Ovary (tissue), 9 donors: ENCODE results near the gene ZNF567. TPM values are rescaled to one million over a fixed set of nuclear protein-coding genes. Genes with fewer than 3 reads are reported as not detected.
"Not testable (repeated sequence)": the region's sequence is repeated elsewhere in the genome, so short reads cannot be mapped to it uniquely, and the experiment has no call there.

ENCODE experiments used
- DNase-seq, 5 donors: peaks; one replicate each; pipeline ENCODE4 v3.0.0-alpha.2; 2019 to 2020
- H3K27ac ChIP-seq, 2 donors: fragments of 200-600 bp; one replicate each; pipeline versions ENCODE4 v1.5.1 to v1.8.0; 2019 to 2022
- H3K27me3 ChIP-seq: fragments of 200-600 bp; one replicate; pipeline ENCODE4 v1.8.0; 2022
- H3K36me3 ChIP-seq: fragments of 200-600 bp; sonication (generic); one replicate; pipeline ENCODE4 v1.5.1; 2019
- H3K4me1 ChIP-seq: one replicate; pipeline ENCODE4 v1.8.1; 2013; ENCODE audit warnings: mild to moderate bottlenecking, moderate library complexity; ENCODE audit not compliant: insufficient read depth
- H3K4me3 ChIP-seq: fragments of 200-600 bp; sonication (generic); one replicate; pipeline ENCODE4 v1.5.1; 2017
- H3K9me3 ChIP-seq, 2 donors: fragments of 200-600 bp in 1 of 2; sonication (generic) in 1 of 2; one replicate each; pipeline versions ENCODE4 v1.5.1 to v1.8.1; 2013 to 2019; ENCODE audit warnings: mild to moderate bottlenecking in 1 of 2, moderate library complexity in 1 of 2
- CTCF ChIP-seq, 3 donors: fragments of 450-650 bp in 2 of 3; fragments of 200-600 bp in 1 of 3; IDR thresholded peaks; one replicate each; pipeline versions ENCODE4 v1.5.1 to v1.8.0; 2016 to 2022; ENCODE audit warnings: antibody characterized with exemption in 3 of 3, mild to moderate bottlenecking in 1 of 3
- EP300 ChIP-seq: sonication (generic); formaldehyde crosslinking; IDR thresholded peaks from one replicate; pipeline ENCODE4 v1.6.1; 2017; ENCODE audit warnings: antibody characterized with exemption
- POLR2A ChIP-seq: fragments of 450-650 bp; IDR thresholded peaks from one replicate; pipeline ENCODE4 v1.6.1; 2017; ENCODE audit warnings: antibody characterized with exemption, mild to moderate bottlenecking, moderate library complexity
- WGBS, 3 donors: extraction: QIAGEN DNeasy Blood & Tissue Kit in 1 of 3; methylation state at CpG; one replicate each; pipeline versions ENCODE4 v1.1.5 to v1.1.7; 2013 to 2017; 5-methylcytosine and 5-hydroxymethylcytosine counted together
- intact Hi-C, 4 donors: fragments of 100-400 bp; cut with DNase I; formaldehyde crosslinking; loops; one replicate each; pipeline versions ENCODE4 v1.11.0 to v1.15.1; 2022 to 2023
- polyA plus RNA-seq, 2 donors: library from polyadenylated mRNA; stranded (reverse); fragments of 200-250 nt in 1 of 2; fragments of 350-450 nt in 1 of 2; fragmentation: Illumina TruSeq in 1 of 2; extraction: RNeasy Lipid Tissue Mini Kit (QIAGEN cat#74804) in 1 of 2; gene quantifications; one replicate each; pipeline ENCODE4 v1.2.3, GENCODE V29; 2013 to 2014
- total RNA-seq, 7 donors: library from RNA; depleted of rRNA in 2 of 7; stranded (reverse); fragments of >200 nt in 2 of 7; fragmentation: NEBNext Ultra II Directional in 3 of 7; extraction: Animal tissue kit (Norgen Biotek cat#: 25700) in 3 of 7; gene quantifications; one replicate each; pipeline versions ENCODE4 v1.1.0 to v1.2.4, GENCODE V29; 2016 to 2023
- donor health status: DM: no; HTN: no; CAD: no; lungs with moderate emphysema.
- donor health status: DM: no; HTN: no; CAD: no.
- donor health status: Bipolar disorder and iron deficiency.
- donor health status: DM: yes; HTN: yes; CAD: no.
- donor health status: DM: no; HTN: no; CAD: no.
- donor health status: DM: yes; HTN: yes; CAD: no.

The ZNF567 gene
- total and polyA plus RNA-seq, 9 donors: 4.3 to 12.6 (median 8.4) TPM

GRCh38 chr19:36748431-36749275 lies 61.2 kb downstream of the ZNF567 start:
- no peak for TF ChIP-seq POLR2A
- no peak for TF ChIP-seq EP300
- TF ChIP-seq CTCF (IDR thresholded peaks at IDR 0.05): no peak
- peaks cover 2% of the 10 kb centered on the region for H3K36me3 ChIP-seq
- DNase-seq: no peak
- 97 to 98% (median 97%) methylated on average over 10 of the region's 10 CpGs for WGBS, 3 donors
- no peak overlapping the region for H3K4me3 ChIP-seq
- intact Hi-C loops: no loop called here
- H3K27ac ChIP-seq: no peak overlapping the region
- peaks cover 14 to 77% of the 10 kb centered on the region in 2 donors for H3K9me3 ChIP-seq
- no peaks in the 10 kb centered on the region for H3K4me1 ChIP-seq
- H3K27me3 ChIP-seq: no peaks in the 10 kb centered on the region

- intact Hi-C loops, H3K27ac ChIP-seq, H3K4me3 ChIP-seq, H3K36me3 ChIP-seq, H3K4me1 ChIP-seq, DNase-seq, H3K27me3 ChIP-seq: not testable (repeated sequence)
- H3K9me3 ChIP-seq: peaks cover 19 to 75% of the 10 kb centered on the region in 2 donors
- 94 to 99% (median 97%) methylated on average over 8 of the region's 8 CpGs for WGBS, 3 donors
Measured at GRCh38 chr19:36749613-36750012, 62.2 kb downstream of the ZNF567 start.

GRCh38 chr19:36750066-36750691 lies 62.8 kb downstream of the ZNF567 start:
- DNase-seq: no peak
- Histone ChIP-seq H3K36me3 (peaks cover 2% of the 10 kb centered on the region), H3K4me3 (no peak overlapping the region), H3K4me1 (no peaks in the 10 kb centered on the region), H3K9me3 (peaks cover 19 to 77% of the 10 kb centered on the region in 2 donors), H3K27ac (no peak overlapping the region), H3K27me3 (no peaks in the 10 kb centered on the region)
- 97 to 99% (median 98%) methylated on average over 4 of the region's 4 CpGs for WGBS, 3 donors
- TF ChIP-seq POLR2A (no peak), CTCF (IDR thresholded peaks at IDR 0.05) (no peak), EP300 (no peak)
- intact Hi-C loops: no loop called here

Other genes with a start within 250 kb of the ZNF567 start
- 10 to 100 TPM in 6 of 7 donors, 1 to 10 TPM in 1; 8.6 to 22.0 (median 16.4) TPM for gene ZNF566, start 198.1 kb upstream of the ZNF567 start, total RNA-seq
- 1 to 10 TPM; 6.1 to 9.3 TPM for gene ZNF566, start 198.1 kb upstream of the ZNF567 start, polyA plus RNA-seq
- gene ZNF260, start 159.3 kb upstream of the ZNF567 start, total RNA-seq: 10 to 100 TPM in 6 of 7 donors, 1 to 10 TPM in 1; 9.4 to 19.0 (median 12.2) TPM
- gene ZNF260, start 159.3 kb upstream of the ZNF567 start, polyA plus RNA-seq: 1 to 10 TPM; 6.1 to 8.1 TPM
- 10 to 100 TPM; 11.7 to 24.5 (median 19.5) TPM for gene ZNF529, start 114.3 kb upstream of the ZNF567 start, total RNA-seq
- 10 to 100 TPM in 1 of 2 donors, 1 to 10 TPM in 1; 5.8 to 11.7 TPM for gene ZNF529, start 114.3 kb upstream of the ZNF567 start, polyA plus RNA-seq
- gene ZNF382, start 82.3 kb upstream of the ZNF567 start, total RNA-seq: 10 to 100 TPM in 1 of 7 donors, 1 to 10 TPM in 6; 1.9 to 10.2 (median 8.3) TPM
- gene ZNF382, start 82.3 kb upstream of the ZNF567 start, polyA plus RNA-seq: 1 to 10 TPM; 1.8 to 3.0 TPM
- gene ZNF461, start 20.8 kb upstream of the ZNF567 start, total RNA-seq: 10 to 100 TPM in 2 of 7 donors, 1 to 10 TPM in 5; 6.4 to 12.9 (median 9.1) TPM
- gene ZNF461, start 20.8 kb upstream of the ZNF567 start, polyA plus RNA-seq: 1 to 10 TPM; 4.7 to 9.9 TPM
- 10 to 100 TPM in 1 of 7 donors, 1 to 10 TPM in 6; 2.8 to 10.1 (median 7.4) TPM for gene ZNF850, start 85.2 kb downstream of the ZNF567 start, total RNA-seq
- 1 to 10 TPM; 1.1 to 1.3 TPM for gene ZNF850, start 85.2 kb downstream of the ZNF567 start, polyA plus RNA-seq
- 10 to 100 TPM in 1 of 7 donors, 1 to 10 TPM in 6; 3.6 to 11.8 (median 8.3) TPM for gene ZNF790, start 150.8 kb downstream of the ZNF567 start, total RNA-seq
- 1 to 10 TPM; 3.5 to 4.5 TPM for gene ZNF790, start 150.8 kb downstream of the ZNF567 start, polyA plus RNA-seq
- gene ZNF345, start 163.3 kb downstream of the ZNF567 start, total RNA-seq: 10 to 100 TPM in 2 of 7 donors, 1 to 10 TPM in 5; 3.2 to 14.1 (median 9.2) TPM
- 1 to 10 TPM; 3.5 to 5.9 TPM for gene ZNF345, start 163.3 kb downstream of the ZNF567 start, polyA plus RNA-seq
- gene ZNF829, start 228.7 kb downstream of the ZNF567 start, total RNA-seq: 1 to 10 TPM; 3.1 to 7.5 (median 6.3) TPM
- gene ZNF829, start 228.7 kb downstream of the ZNF567 start, polyA plus RNA-seq: 1 to 10 TPM; 2.6 to 2.9 TPM
- 10 to 100 TPM; 11.1 to 25.3 (median 15.6) TPM for gene ZNF568, start 228.7 kb downstream of the ZNF567 start, total RNA-seq
- gene ZNF568, start 228.7 kb downstream of the ZNF567 start, polyA plus RNA-seq: 1 to 10 TPM; 9.5 to 9.8 TPM